Measurements from ENCODE around the gene SLC31A2. TPM values are rescaled to one million over a fixed set of nuclear protein-coding genes. Genes with fewer than 3 reads are reported as not detected.
"Not testable (repeated sequence)": the region's sequence is repeated elsewhere in the genome, so short reads cannot be mapped to it uniquely, and the experiment has no call there.

SLC31A2 gene
- 7.6 and 10.7 TPM in 2 replicates for total RNA-seq (ENCODE audit: low replicate concordance)
- long read RNA-seq, transcript SLC31A2-201 (4 exons, 1,785 nt) = major isoform, 51 of 54 reads
- long read RNA-seq, partial matches to known transcripts = 3 of 54 reads
- long read RNA-seq, other reads (novel, unspliced or antisense) = 0 of 54 reads

- Mint-ChIP-seq H3K4me3 (peak within 1 kb of the TSS; percentile 85), H3K9me3 (no peaks in the 10 kb centered on the region), H3K36me3 (no peaks in the 10 kb centered on the region), H3K27me3 (peaks cover 14% of the 10 kb centered on the region), H3K27ac (peak within 1 kb of the TSS; percentile 91), H3K4me1 (ENCODE audit: unreplicated experiment) (peaks cover 11% of the 10 kb centered on the region)
- TF ChIP-seq CTCF (conservative IDR thresholded peaks at IDR 0.05) = peak; percentile 46
- DNase-seq (ENCODE audit: extremely low spot score, unreplicated experiment) = peak; percentile 91
These were observed at the start of gene SLC31A2 for GRCh38 chr9:113150670-113151611. SLC31A2 (plus strand) TSS chr9:113151007; CDS start chr9:113151075, 68 bp downstream.

GRCh38 chr9:113105345-113105744, 45.5 kb upstream of the SLC31A2 start:
- not testable (repeated sequence) for H3K9me3 Mint-ChIP-seq; H3K27ac Mint-ChIP-seq; H3K36me3 Mint-ChIP-seq; DNase-seq (ENCODE audit: extremely low spot score, unreplicated experiment); H3K4me1 Mint-ChIP-seq (ENCODE audit: unreplicated experiment); H3K4me3 Mint-ChIP-seq
- H3K27me3 Mint-ChIP-seq = peaks cover 25% of the 10 kb centered on the region

GRCh38 chr9:113111065-113111951, 39.5 kb upstream of the SLC31A2 start:
- DNase-seq (ENCODE audit: extremely low spot score, unreplicated experiment); H3K36me3 Mint-ChIP-seq; H3K27me3 Mint-ChIP-seq; H3K4me1 Mint-ChIP-seq (ENCODE audit: unreplicated experiment); H3K27ac Mint-ChIP-seq; H3K4me3 Mint-ChIP-seq; H3K9me3 Mint-ChIP-seq: not testable (repeated sequence)
- TF ChIP-seq CTCF (conservative IDR thresholded peaks at IDR 0.05) = peak; percentile 63

GRCh38 chr9:113112706-113113510, 37.9 kb upstream of the SLC31A2 start:
- DNase-seq (ENCODE audit: extremely low spot score, unreplicated experiment); H3K36me3 Mint-ChIP-seq; H3K4me1 Mint-ChIP-seq (ENCODE audit: unreplicated experiment); H3K27me3 Mint-ChIP-seq; H3K27ac Mint-ChIP-seq; H3K9me3 Mint-ChIP-seq; H3K4me3 Mint-ChIP-seq: not testable (repeated sequence)
- TF ChIP-seq CTCF (conservative IDR thresholded peaks at IDR 0.05) = peak; percentile 59

GRCh38 chr9:113118829-113119228, 32.0 kb upstream of the SLC31A2 start:
- H3K4me3 Mint-ChIP-seq; DNase-seq (ENCODE audit: extremely low spot score, unreplicated experiment); H3K9me3 Mint-ChIP-seq; H3K36me3 Mint-ChIP-seq; H3K4me1 Mint-ChIP-seq (ENCODE audit: unreplicated experiment); H3K27ac Mint-ChIP-seq; H3K27me3 Mint-ChIP-seq: not testable (repeated sequence)

Measured in type B pancreatic cell (in vitro differentiated cells).